SK-N-SH (cell line): Measurements from ENCODE around the gene CREB3L4.

Source experiments
- CTCF ChIP-seq: fragments of 200-600 bp; sonication (generic); IDR thresholded peaks from 2 replicates; pipeline ENCODE4 v1.6.1; 2017; ENCODE audit warnings: antibody characterized with exemption, mild to moderate bottlenecking, moderate library complexity
- TF ChIP-seq, protein P1 (sequence below): IDR thresholded peaks from 2 replicates; pipeline ENCODE4; 2012

DNA sequence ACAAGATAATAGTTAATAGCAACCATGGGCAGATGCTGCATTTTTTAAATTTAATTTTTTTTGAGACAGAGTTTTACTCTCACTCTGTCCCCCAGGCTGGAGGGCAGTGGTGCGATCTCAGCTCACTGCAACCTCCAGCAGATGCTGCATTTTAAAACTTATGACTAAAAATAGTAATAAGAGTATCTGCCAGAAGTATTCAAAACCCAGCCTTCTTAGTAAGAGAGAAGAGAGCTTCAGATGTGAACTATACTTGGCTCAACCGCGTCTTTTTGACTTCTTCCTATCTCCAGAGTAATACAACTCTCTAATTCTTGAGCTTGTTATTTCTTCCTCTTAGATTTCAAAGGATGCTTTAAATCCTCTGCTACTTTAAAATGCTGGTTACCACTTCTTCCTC lies 27.5 kb downstream of the CREB3L4 start:
- no peak for TF ChIP-seq CTCF
- TF ChIP-seq, protein P1, sequence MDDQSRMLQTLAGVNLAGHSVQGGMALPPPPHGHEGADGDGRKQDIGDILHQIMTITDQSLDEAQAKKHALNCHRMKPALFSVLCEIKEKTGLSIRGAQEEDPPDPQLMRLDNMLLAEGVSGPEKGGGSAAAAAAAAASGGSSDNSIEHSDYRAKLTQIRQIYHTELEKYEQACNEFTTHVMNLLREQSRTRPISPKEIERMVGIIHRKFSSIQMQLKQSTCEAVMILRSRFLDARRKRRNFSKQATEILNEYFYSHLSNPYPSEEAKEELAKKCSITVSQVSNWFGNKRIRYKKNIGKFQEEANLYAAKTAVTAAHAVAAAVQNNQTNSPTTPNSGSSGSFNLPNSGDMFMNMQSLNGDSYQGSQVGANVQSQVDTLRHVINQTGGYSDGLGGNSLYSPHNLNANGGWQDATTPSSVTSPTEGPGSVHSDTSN, result no peak
